Measurements from ENCODE around the gene NTN5. TPM values are rescaled to one million over a fixed set of nuclear protein-coding genes. Genes with fewer than 3 reads are reported as not detected.

Gene NTN5
- total and polyA plus RNA-seq, 10 donors, result 0.30 to 2.1 (median 0.74) TPM; not detected in 1

DNA sequence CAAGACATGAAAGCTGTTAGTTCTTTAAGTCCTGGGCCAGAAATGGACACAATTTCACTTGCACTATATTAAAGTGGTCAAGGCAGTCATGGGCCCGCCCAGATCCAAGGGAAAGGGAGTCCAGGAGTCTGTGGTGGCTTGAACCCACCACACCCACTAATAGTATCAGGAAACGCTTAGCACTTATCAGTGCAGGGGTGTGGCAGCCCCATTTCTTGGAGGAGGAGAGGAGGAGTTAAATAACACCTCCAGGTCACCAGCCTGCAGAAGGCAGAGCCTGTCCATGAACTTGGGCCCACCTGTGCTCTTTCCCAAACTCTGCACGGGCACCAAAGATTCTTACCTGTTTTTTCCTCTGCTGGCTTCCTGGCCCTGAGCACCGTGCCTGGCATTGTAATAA, 5.4 kb upstream of the NTN5 start:
- WGBS, 5 donors, result 53 to 83% (median 72%) methylated on average over 4 of the region's 4 CpGs

DNA sequence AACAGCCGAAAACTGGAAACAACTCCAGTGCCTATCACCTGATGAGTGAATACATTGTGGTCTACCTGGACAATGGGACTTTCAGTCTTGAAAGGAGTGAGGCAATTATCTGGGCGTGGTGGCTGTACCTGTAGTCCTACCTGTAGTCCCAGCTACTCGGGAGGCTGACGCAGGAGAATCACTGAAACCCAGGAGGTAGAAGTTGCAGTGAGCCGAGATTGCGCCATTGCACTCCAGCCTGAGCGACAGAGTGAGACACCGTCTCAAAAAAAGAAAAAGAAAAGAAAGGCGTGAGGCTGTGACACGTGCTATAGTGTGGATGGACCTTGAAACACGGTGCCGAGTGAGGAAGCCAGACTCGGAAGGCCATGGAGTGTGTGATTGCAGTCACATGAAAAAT, 4.1 kb upstream of the NTN5 start:
- peak; percentile 18 for DNase-seq
- no peaks in the 10 kb centered on the region for H3K9me3 ChIP-seq
- WGBS, 5 donors, result 85 to 93% (median 88%) methylated on average over 13 of the region's 13 CpGs
- intact Hi-C loops (cut with DNase I; ENCODE audit: low total_unique reads), result no loop called here
- peaks cover 7 to 19% (median 13%) of the 10 kb centered on the region in 6 donors for H3K4me1 ChIP-seq
- H3K36me3 ChIP-seq, result no peaks in the 10 kb centered on the region
- H3K27me3 ChIP-seq (replicated peaks in 1 of 7), result no peaks in the 10 kb centered on the region
- no peak overlapping the region for H3K27ac ChIP-seq
- H3K4me3 ChIP-seq, result no peak overlapping the region
- TF ChIP-seq POLR2A (IDR thresholded peaks at IDR 0.05) (no peak), POLR2AphosphoS5 (IDR thresholded peaks at IDR 0.05) (no peak)
- TF ChIP-seq, protein P1, sequence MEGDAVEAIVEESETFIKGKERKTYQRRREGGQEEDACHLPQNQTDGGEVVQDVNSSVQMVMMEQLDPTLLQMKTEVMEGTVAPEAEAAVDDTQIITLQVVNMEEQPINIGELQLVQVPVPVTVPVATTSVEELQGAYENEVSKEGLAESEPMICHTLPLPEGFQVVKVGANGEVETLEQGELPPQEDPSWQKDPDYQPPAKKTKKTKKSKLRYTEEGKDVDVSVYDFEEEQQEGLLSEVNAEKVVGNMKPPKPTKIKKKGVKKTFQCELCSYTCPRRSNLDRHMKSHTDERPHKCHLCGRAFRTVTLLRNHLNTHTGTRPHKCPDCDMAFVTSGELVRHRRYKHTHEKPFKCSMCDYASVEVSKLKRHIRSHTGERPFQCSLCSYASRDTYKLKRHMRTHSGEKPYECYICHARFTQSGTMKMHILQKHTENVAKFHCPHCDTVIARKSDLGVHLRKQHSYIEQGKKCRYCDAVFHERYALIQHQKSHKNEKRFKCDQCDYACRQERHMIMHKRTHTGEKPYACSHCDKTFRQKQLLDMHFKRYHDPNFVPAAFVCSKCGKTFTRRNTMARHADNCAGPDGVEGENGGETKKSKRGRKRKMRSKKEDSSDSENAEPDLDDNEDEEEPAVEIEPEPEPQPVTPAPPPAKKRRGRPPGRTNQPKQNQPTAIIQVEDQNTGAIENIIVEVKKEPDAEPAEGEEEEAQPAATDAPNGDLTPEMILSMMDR (IDR thresholded peaks at IDR 0.05 in 8 of 11, conservative IDR thresholded peaks at IDR 0.05 in 3 of 11), result no peak

More for the DNA sequence above, 5.4 kb upstream of the NTN5 start:
- Histone ChIP-seq H3K4me3 (no peak overlapping the region), H3K36me3 (no peaks in the 10 kb centered on the region), H3K27me3 (replicated peaks in 1 of 7) (no peaks in the 10 kb centered on the region), H3K4me1 (peaks cover 7 to 19% (median 13%) of the 10 kb centered on the region in 6 donors), H3K27ac (no peak overlapping the region), H3K9me3 (no peaks in the 10 kb centered on the region)
- intact Hi-C loops (cut with DNase I; ENCODE audit: low total_unique reads), result no loop called here
- peak; percentile 37 for DNase-seq
- TF ChIP-seq POLR2AphosphoS5 (IDR thresholded peaks at IDR 0.05) (no peak), POLR2A (IDR thresholded peaks at IDR 0.05) (no peak)
- TF ChIP-seq, protein P1 (IDR thresholded peaks at IDR 0.05 in 8 of 11, conservative IDR thresholded peaks at IDR 0.05 in 3 of 11), result no peak

DNA sequence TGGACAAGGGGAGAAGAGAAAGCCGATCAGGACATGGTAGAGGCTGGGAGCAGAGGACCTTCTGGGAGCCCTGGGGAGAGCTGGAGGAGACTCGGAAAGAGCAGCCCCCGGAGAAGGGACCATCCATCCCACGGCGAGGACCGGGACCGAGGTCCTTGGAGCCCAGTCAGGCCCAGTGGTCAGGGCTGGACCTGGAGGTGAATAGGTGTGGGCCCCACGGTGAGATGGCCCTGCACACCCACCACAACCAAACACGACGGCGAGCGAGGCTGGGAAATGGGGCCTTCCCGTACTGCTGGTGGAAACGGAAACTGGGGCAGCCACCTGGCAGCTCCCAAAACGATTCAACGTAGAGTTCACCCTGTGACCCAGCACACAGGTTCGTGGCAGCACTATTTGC, 3.7 kb upstream of the NTN5 start:
- intact Hi-C loops (cut with DNase I; ENCODE audit: low total_unique reads), result no loop called here
- 88 to 92% (median 89%) methylated on average over 16 to 17 of the region's 17 CpGs for WGBS, 5 donors

More for the DNA sequence above, 3.7 kb upstream of the NTN5 start:
- TF ChIP-seq, protein P1 (IDR thresholded peaks at IDR 0.05 in 8 of 11, conservative IDR thresholded peaks at IDR 0.05 in 3 of 11), result no peak
- no peak for TF ChIP-seq POLR2AphosphoS5 (IDR thresholded peaks at IDR 0.05)
- TF ChIP-seq POLR2A (IDR thresholded peaks at IDR 0.05), result no peak
- H3K9me3 ChIP-seq, result no peaks in the 10 kb centered on the region
- no peaks in the 10 kb centered on the region for H3K36me3 ChIP-seq
- no peak overlapping the region for H3K27ac ChIP-seq
- no peaks in the 10 kb centered on the region for H3K27me3 ChIP-seq (replicated peaks in 1 of 7)
- H3K4me3 ChIP-seq, result no peak overlapping the region
- DNase-seq, result no peak
- H3K4me1 ChIP-seq, result peaks cover 7 to 19% (median 13%) of the 10 kb centered on the region in 6 donors
